ENCODE data around the gene PLEKHO2. TPM values are rescaled to one million over a fixed set of nuclear protein-coding genes. Genes with fewer than 3 reads are reported as not detected.

Gene PLEKHO2
- total and polyA plus RNA-seq, 2 of the 8 experiments (the other 6 are each of a cell fraction or from before 2014, with no cell fraction given): 16.9 to 20.1 TPM

DNA sequence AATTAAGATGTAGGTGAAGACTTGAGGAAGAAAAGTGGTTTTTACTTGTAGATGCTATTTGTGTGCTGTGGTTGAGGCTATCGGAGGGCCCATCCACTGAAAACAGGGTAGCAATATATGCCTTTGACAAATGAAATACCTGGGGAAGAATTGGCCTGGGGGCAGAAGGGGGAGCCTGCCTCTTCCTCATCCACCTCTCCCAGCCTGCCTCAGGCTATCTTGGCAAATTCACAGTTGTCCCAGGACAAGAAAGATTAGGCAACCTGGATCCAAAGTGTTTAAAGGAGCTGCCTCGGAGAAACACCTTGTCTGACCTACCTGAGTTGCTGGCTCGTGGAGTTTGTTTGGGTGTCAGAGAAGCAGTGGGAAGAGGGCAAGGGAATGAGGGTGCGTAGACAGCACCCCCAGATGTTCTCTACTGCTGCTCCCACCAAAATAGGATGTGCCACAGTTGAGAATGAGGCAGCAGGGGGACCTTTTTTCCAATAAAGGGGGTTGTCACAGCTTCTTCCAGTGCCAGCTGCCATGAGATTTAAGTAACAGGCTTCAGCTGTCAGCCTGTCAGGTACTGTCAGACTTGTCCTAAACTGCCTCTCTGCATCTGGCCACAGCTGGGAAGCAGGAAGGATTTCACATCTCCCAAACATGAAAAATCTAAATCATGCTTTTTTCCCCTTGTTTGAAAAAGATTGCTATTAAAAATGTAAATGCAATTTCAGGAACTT, 9.2 kb downstream of the PLEKHO2 start:
- Histone ChIP-seq H2BK120ac (replicated peaks; ENCODE audit: low read depth, low read length) (no peak overlapping the region), H4K5ac (ENCODE audit: insufficient read length, low read depth, low read length) (no peak overlapping the region), H3K27me3 (replicated peaks in 1 of 4; ENCODE audit: control insufficient read depth in 3 of 4, extremely low read depth in 1 of 4, insufficient read depth in 3 of 4, low read length in 3 of 4) (no peaks in the 10 kb centered on the region), H3K4me2 (ENCODE audit: insufficient read depth in 1 of 2, low read depth in 2 of 2, low read length in 2 of 2) (peak overlapping the region in 1 of 2 experiments; percentile 45; a peak in 1 of 4 replicates), H3K79me2 (ENCODE audit: control insufficient read depth in 1 of 2, insufficient read depth in 2 of 2, low read length in 2 of 2) (peaks cover 0 to 55% of the 10 kb centered on the region in 2 experiments), H3K79me1 (ENCODE audit: low read depth, low read length) (peaks cover 12% of the 10 kb centered on the region), H3K14ac (ENCODE audit: insufficient read length) (no peak overlapping the region), H3K4me3 (ENCODE audit: extremely low read depth in 1 of 4, insufficient read depth in 2 of 4, low read depth in 3 of 4, low read length in 4 of 4) (no peak overlapping the region), H2AK5ac (ENCODE audit: low read depth, low read length) (no peak overlapping the region), H4K8ac (ENCODE audit: extremely low read depth, insufficient read depth, low read length) (no peak overlapping the region), H2BK12ac (ENCODE audit: low read depth, low read length) (no peak overlapping the region), H4K91ac (replicated peaks; ENCODE audit: insufficient read length, low read length) (no peak overlapping the region), H2BK20ac (ENCODE audit: low read length) (no peak overlapping the region), H2BK15ac (ENCODE audit: low read length) (no peak overlapping the region), H2BK5ac (ENCODE audit: low read depth, low read length) (no peak overlapping the region), H3K36me3 (ENCODE audit: control insufficient read depth in 2 of 4, insufficient read depth in 4 of 4, low read length in 3 of 4) (peaks cover 3 to 33% (median 12%) of the 10 kb centered on the region in 4 experiments; a peak in 5 of 8 replicates), H2AFZ (ENCODE audit: low read length) (no peak overlapping the region), H3K23ac (ENCODE audit: insufficient read length) (no peak overlapping the region), H4K20me1 (replicated peaks in 1 of 2; ENCODE audit: control insufficient read depth in 1 of 2, insufficient read depth in 2 of 2, low read length in 2 of 2) (peaks cover 4 to 21% of the 10 kb centered on the region in 2 experiments), H3K9ac (replicated peaks in 1 of 4; ENCODE audit: extremely low read depth in 1 of 4, low read depth in 3 of 4, low read length in 3 of 4) (no peak overlapping the region), H3K4ac (replicated peaks; ENCODE audit: insufficient read length, low read depth, low read length) (no peak overlapping the region), H3K18ac (ENCODE audit: extremely low read depth, low read length) (no peak overlapping the region), H3K23me2 (ENCODE audit: low read depth, low read length) (no peaks in the 10 kb centered on the region), H3K4me1 (replicated peaks in 1 of 4; ENCODE audit: control insufficient read depth in 3 of 4, insufficient read depth in 4 of 4, low read length in 3 of 4) (peaks cover 8 to 18% (median 15%) of the 10 kb centered on the region in 4 experiments), H3K9me3 (ENCODE audit: insufficient read depth in 2 of 2, low read depth in 1 of 2, low read length in 1 of 2) (no peaks in the 10 kb centered on the region), H3K27ac (ENCODE audit: low read depth, low read length) (no peak overlapping the region), H3K56ac (replicated peaks; ENCODE audit: insufficient read length, low read depth, low read length) (no peak overlapping the region)
- ChIA-PET CTCF (ENCODE audit: partially characterized antibody) (interaction anchor here (0.8 to 1.9 kb wide), 10 partner anchors 9 to 158 kb away, joined by 3 to 10 read pairs (median 4); no protein-coding TSS in a partner anchor), POLR2A (ENCODE audit: partially characterized antibody) (interaction anchor here (0.7 to 1.8 kb wide), 7 partner anchors 10 to 101 kb away, joined by 3 to 5 read pairs (median 3); no protein-coding TSS in a partner anchor)
- no peak for FAIRE-seq
- WGBS, 2 experiments (ENCODE audit: extremely low coverage in 1 of 2, insufficient coverage in 1 of 2, insufficient read length in 1 of 2, insufficient replicate concordance in 2 of 2, low coverage in 1 of 2, low lambda C conversion rate in 2 of 2, missing lambda C conversion rate in 1 of 2): 86% methylated on average over 4 of the region's 4 CpGs; no CpG with 5 or more reads in 1 of the 2 experiments
- TF ChIP-seq SIN3A (conservative IDR thresholded peaks at IDR 0.05 in 1 of 2, IDR thresholded peaks at IDR 0.05 in 1 of 2; ENCODE audit: low read depth in 1 of 2, low read length in 2 of 2) (peak; percentile 76 to 90; a peak in 2 of 4 replicates), SAP30 (IDR thresholded peaks at IDR 0.05; ENCODE audit: insufficient read depth, insufficient replicate concordance, low read length) (peak; percentile 95), FOSL1 (IDR thresholded peaks at IDR 0.05; ENCODE audit: insufficient read depth, low read depth, low read length) (no peak)
- no peak for DNase-seq (ENCODE audit: low read depth in 1 of 2, low spot score in 2 of 2)

All from H1 (cell line).